ENCODE data around the gene XRCC1.

- no peak for TF ChIP-seq GABPA (IDR thresholded peaks at IDR 0.05; ENCODE audit: low read depth)
- no peak for TF ChIP-seq CTCF (IDR thresholded peaks at IDR 0.05; ENCODE audit: insufficient read depth, low read length)
- TF ChIP-seq, protein P1, sequence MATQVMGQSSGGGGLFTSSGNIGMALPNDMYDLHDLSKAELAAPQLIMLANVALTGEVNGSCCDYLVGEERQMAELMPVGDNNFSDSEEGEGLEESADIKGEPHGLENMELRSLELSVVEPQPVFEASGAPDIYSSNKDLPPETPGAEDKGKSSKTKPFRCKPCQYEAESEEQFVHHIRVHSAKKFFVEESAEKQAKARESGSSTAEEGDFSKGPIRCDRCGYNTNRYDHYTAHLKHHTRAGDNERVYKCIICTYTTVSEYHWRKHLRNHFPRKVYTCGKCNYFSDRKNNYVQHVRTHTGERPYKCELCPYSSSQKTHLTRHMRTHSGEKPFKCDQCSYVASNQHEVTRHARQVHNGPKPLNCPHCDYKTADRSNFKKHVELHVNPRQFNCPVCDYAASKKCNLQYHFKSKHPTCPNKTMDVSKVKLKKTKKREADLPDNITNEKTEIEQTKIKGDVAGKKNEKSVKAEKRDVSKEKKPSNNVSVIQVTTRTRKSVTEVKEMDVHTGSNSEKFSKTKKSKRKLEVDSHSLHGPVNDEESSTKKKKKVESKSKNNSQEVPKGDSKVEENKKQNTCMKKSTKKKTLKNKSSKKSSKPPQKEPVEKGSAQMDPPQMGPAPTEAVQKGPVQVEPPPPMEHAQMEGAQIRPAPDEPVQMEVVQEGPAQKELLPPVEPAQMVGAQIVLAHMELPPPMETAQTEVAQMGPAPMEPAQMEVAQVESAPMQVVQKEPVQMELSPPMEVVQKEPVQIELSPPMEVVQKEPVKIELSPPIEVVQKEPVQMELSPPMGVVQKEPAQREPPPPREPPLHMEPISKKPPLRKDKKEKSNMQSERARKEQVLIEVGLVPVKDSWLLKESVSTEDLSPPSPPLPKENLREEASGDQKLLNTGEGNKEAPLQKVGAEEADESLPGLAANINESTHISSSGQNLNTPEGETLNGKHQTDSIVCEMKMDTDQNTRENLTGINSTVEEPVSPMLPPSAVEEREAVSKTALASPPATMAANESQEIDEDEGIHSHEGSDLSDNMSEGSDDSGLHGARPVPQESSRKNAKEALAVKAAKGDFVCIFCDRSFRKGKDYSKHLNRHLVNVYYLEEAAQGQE (IDR thresholded peaks at IDR 0.05; ENCODE audit: insufficient replicate concordance, low read depth), result no peak
- no peak for TF ChIP-seq POLR2AphosphoS5 (IDR thresholded peaks at IDR 0.05; ENCODE audit: low read depth)
Observed at GRCh38 chr19:43498233-43498842, 77.0 kb downstream of the XRCC1 start.

All from HL-60 (cell line).